Measurements from ENCODE around the gene ZNF33B.

ZNF33B gene

DNA sequence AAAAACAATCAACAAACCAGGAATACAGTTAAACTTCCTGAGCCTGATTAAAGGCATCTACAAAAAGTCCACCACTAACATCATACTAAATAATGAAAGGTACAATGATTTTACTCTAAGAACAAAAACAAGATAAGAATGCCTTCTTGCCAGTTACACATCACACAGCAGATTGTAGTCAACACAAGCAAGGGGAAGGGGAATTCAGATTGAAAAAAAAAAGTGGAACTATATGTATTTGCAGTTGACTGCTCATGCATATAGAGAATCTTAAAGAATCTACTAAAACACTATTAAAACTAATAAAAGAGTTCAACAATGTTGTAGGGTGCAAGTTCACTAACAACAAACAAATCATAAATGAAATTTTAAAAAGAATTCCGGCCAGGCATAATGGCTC lies 28.5 kb downstream of the ZNF33B start:
- H3K27ac ChIP-seq (ENCODE audit: low read depth, low read length, poor library complexity, severe bottlenecking): peak overlapping the region; percentile 23
- no peak overlapping the region for H3K4me3 ChIP-seq (ENCODE audit: low read depth, low read length, poor library complexity, severe bottlenecking)
- no peaks in the 10 kb centered on the region for H4K20me1 ChIP-seq (ENCODE audit: insufficient read depth, low read length)
- no peaks in the 10 kb centered on the region for H3K79me2 ChIP-seq (ENCODE audit: insufficient read depth, low read length)
- H3K27me3 ChIP-seq (ENCODE audit: insufficient read depth, low read length): no peaks in the 10 kb centered on the region
- H3F3A ChIP-seq (ENCODE audit: insufficient read depth, low read length): no peaks in the 10 kb centered on the region
- no peaks in the 10 kb centered on the region for H3K9me2 ChIP-seq (ENCODE audit: low read depth, low read length)
- no peak overlapping the region for H3K9ac ChIP-seq (ENCODE audit: low read length)
- peaks cover 7% of the 10 kb centered on the region for H3K4me1 ChIP-seq (ENCODE audit: insufficient read depth, low read length, severe bottlenecking)
- TF ChIP-seq, protein P1, sequence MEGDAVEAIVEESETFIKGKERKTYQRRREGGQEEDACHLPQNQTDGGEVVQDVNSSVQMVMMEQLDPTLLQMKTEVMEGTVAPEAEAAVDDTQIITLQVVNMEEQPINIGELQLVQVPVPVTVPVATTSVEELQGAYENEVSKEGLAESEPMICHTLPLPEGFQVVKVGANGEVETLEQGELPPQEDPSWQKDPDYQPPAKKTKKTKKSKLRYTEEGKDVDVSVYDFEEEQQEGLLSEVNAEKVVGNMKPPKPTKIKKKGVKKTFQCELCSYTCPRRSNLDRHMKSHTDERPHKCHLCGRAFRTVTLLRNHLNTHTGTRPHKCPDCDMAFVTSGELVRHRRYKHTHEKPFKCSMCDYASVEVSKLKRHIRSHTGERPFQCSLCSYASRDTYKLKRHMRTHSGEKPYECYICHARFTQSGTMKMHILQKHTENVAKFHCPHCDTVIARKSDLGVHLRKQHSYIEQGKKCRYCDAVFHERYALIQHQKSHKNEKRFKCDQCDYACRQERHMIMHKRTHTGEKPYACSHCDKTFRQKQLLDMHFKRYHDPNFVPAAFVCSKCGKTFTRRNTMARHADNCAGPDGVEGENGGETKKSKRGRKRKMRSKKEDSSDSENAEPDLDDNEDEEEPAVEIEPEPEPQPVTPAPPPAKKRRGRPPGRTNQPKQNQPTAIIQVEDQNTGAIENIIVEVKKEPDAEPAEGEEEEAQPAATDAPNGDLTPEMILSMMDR (IDR thresholded peaks at IDR 0.05; ENCODE audit: low read length): no peak
- TF ChIP-seq EZH2 (IDR thresholded peaks at IDR 0.05; ENCODE audit: borderline replicate concordance, low read length): no peak
- peaks cover 19% of the 10 kb centered on the region for H3K36me3 ChIP-seq (ENCODE audit: insufficient read depth, low read length)
- no peak overlapping the region for H3K4me2 ChIP-seq (ENCODE audit: low read length)
- no peak overlapping the region for H2AFZ ChIP-seq (ENCODE audit: low read length)
- no peaks in the 10 kb centered on the region for H3K9me3 ChIP-seq (ENCODE audit: low read length)

DNA sequence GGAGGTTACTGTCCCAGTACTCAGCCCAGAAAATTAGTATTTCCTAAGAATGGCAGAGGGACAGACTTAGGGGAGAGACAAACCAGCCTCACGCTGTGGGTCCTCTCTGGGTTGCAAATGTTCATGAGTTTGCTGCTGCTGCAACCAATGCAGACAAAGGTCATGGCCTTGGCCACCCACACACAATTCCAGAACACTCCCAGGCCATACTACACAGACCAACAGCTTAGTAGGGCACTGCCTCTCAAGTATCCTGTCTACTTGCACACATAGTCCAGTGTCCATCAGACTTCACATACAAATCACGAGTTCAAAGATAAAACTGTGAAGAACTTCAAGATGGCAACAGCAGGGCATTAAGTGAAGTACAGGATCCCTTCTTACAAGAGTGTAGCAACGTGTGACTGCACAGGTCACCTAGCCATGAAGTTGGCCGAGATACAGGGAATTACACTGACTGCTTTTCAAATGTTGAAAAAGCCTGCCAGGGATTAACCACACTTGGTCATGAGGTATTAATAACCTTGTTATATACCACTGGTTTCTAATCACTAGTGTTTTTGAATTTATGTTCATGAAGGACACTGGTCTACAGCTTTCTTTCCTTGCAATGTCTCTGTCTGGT lies 40.0 kb downstream of the ZNF33B start:
- Histone ChIP-seq H3K9me3 (ENCODE audit: low read length) (peaks cover 10% of the 10 kb centered on the region), H3K4me1 (ENCODE audit: insufficient read depth, low read length, severe bottlenecking) (no peaks in the 10 kb centered on the region), H2AFZ (ENCODE audit: low read length) (no peak overlapping the region), H3F3A (ENCODE audit: insufficient read depth, low read length) (no peaks in the 10 kb centered on the region), H3K79me2 (ENCODE audit: insufficient read depth, low read length) (no peaks in the 10 kb centered on the region), H3K36me3 (ENCODE audit: insufficient read depth, low read length) (peaks cover 17% of the 10 kb centered on the region), H4K20me1 (ENCODE audit: insufficient read depth, low read length) (no peaks in the 10 kb centered on the region), H3K4me2 (ENCODE audit: low read length) (no peak overlapping the region), H3K27ac (ENCODE audit: low read depth, low read length, poor library complexity, severe bottlenecking) (no peak overlapping the region), H3K4me3 (ENCODE audit: low read depth, low read length, poor library complexity, severe bottlenecking) (no peak overlapping the region), H3K9ac (ENCODE audit: low read length) (no peak overlapping the region), H3K9me2 (ENCODE audit: low read depth, low read length) (no peaks in the 10 kb centered on the region), H3K27me3 (ENCODE audit: insufficient read depth, low read length) (no peaks in the 10 kb centered on the region)
- no peak for TF ChIP-seq EZH2 (IDR thresholded peaks at IDR 0.05; ENCODE audit: borderline replicate concordance, low read length)
- TF ChIP-seq, protein P1 (IDR thresholded peaks at IDR 0.05; ENCODE audit: low read length): no peak

DNA sequence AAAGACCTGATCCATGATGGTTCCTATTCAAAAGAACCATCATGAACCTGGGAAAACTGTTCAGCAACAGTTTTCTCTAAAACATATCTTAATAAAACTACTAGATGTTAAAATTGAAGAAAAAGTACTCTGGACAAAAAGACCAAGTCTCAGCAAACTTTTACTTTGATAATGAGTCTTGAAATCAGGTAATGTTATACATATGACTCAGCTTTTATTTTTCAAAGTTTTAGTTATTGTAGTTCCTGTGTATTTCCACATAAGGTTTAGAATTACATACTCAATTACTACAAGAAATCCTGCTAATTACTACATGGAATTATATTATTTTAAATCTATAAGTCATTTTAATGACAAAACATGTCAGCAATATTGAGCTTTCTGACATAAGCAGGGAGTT lies 42.2 kb downstream of the ZNF33B start:
- H3K4me3 ChIP-seq (ENCODE audit: low read depth, low read length, poor library complexity, severe bottlenecking): no peak overlapping the region
- H3K9ac ChIP-seq (ENCODE audit: low read length): no peak overlapping the region
- H4K20me1 ChIP-seq (ENCODE audit: insufficient read depth, low read length): no peaks in the 10 kb centered on the region
- no peaks in the 10 kb centered on the region for H3K9me2 ChIP-seq (ENCODE audit: low read depth, low read length)
- no peak overlapping the region for H2AFZ ChIP-seq (ENCODE audit: low read length)
- H3K36me3 ChIP-seq (ENCODE audit: insufficient read depth, low read length): peaks cover 39% of the 10 kb centered on the region
- H3K79me2 ChIP-seq (ENCODE audit: insufficient read depth, low read length): no peaks in the 10 kb centered on the region
- peaks cover 22% of the 10 kb centered on the region for H3K9me3 ChIP-seq (ENCODE audit: low read length)
- H3K4me2 ChIP-seq (ENCODE audit: low read length): no peak overlapping the region
- no peaks in the 10 kb centered on the region for H3F3A ChIP-seq (ENCODE audit: insufficient read depth, low read length)
- H3K27ac ChIP-seq (ENCODE audit: low read depth, low read length, poor library complexity, severe bottlenecking): no peak overlapping the region
- TF ChIP-seq EZH2 (IDR thresholded peaks at IDR 0.05; ENCODE audit: borderline replicate concordance, low read length): no peak
- TF ChIP-seq, protein P1 (IDR thresholded peaks at IDR 0.05; ENCODE audit: low read length): no peak
- H3K4me1 ChIP-seq (ENCODE audit: insufficient read depth, low read length, severe bottlenecking): no peaks in the 10 kb centered on the region
- no peaks in the 10 kb centered on the region for H3K27me3 ChIP-seq (ENCODE audit: insufficient read depth, low read length)

Data from OCI-LY1 (cell line).